HepG2 (cell line): Measurements from ENCODE around the gene CLIP2. TPM values are rescaled to one million over a fixed set of nuclear protein-coding genes. Genes with fewer than 3 reads are reported as not detected.

ENCODE experiments used
- BCL6 ChIP-seq: IDR thresholded peaks from 2 replicates; pipeline ENCODE4 v1.6.1; 2016; ENCODE audit warnings: missing genetic modification reagents, missing compliant biosample characterization
- CC2D1A ChIP-seq: sonication (generic); formaldehyde crosslinking; IDR thresholded peaks from 2 replicates; pipeline ENCODE4 v1.8.1; 2023; ENCODE audit warnings: mild to moderate bottlenecking, missing genetic modification reagents
- CEBPB ChIP-seq: IDR thresholded peaks from 2 replicates; pipeline ENCODE4 v1.6.1; 2011; ENCODE audit warnings: low read depth, low read length, improper control_type of control experiment, borderline replicate concordance
- GABPB1 ChIP-seq: IDR thresholded peaks from 2 replicates; pipeline ENCODE4 v1.6.1; 2016; ENCODE audit warnings: mild to moderate bottlenecking, missing genetic modification reagents, moderate library complexity, missing compliant biosample characterization
- HNF4A ChIP-seq: sonication (generic); formaldehyde crosslinking; IDR thresholded peaks from 2 replicates; pipeline ENCODE4 v1.4.0; 2020; ENCODE audit warnings: missing genetic modification reagents
- KLF9 ChIP-seq: IDR thresholded peaks from 2 replicates; pipeline ENCODE4 v1.6.1; 2016; ENCODE audit warnings: low read depth
- NR2F6 ChIP-seq, 2 experiments: IDR thresholded peaks; 2 replicates each; pipeline ENCODE4 v1.6.1; 2016; ENCODE audit warnings: antibody characterized with exemption in 1 of 2, mild to moderate bottlenecking in 1 of 2
- PAXIP1 ChIP-seq: sonication (generic); formaldehyde crosslinking; conservative IDR thresholded peaks from 2 replicates; pipeline ENCODE4 v1.4.0; 2020; ENCODE audit warnings: mild to moderate bottlenecking, missing genetic modification reagents, moderate library complexity
- RARA ChIP-seq: IDR thresholded peaks from 2 replicates; pipeline ENCODE4 v1.6.1; 2016; ENCODE audit warnings: missing genetic modification reagents, missing compliant biosample characterization
- RXRA ChIP-seq: sonication (generic); formaldehyde crosslinking; IDR thresholded peaks from 2 replicates; pipeline ENCODE4 v1.5.1; 2020; ENCODE audit warnings: missing genetic modification reagents
- SALL1 ChIP-seq: sonication (generic); formaldehyde crosslinking; IDR thresholded peaks from 2 replicates; pipeline ENCODE4 v1.8.0; 2022; ENCODE audit warnings: mild to moderate bottlenecking, missing genetic modification reagents
- TAF1 ChIP-seq: sonication (generic); formaldehyde crosslinking; IDR thresholded peaks from 2 replicates; pipeline ENCODE4 v1.4.0; 2020; ENCODE audit warnings: missing genetic modification reagents
- TBX3 ChIP-seq: fragments of 450-650 bp; IDR thresholded peaks from 2 replicates; pipeline ENCODE4 v1.6.1; 2017; ENCODE audit warnings: antibody characterized with exemption, mild to moderate bottlenecking, inconsistent platforms, borderline replicate concordance
- ZBTB46 ChIP-seq: sonication (generic); formaldehyde crosslinking; IDR thresholded peaks from 2 replicates; pipeline ENCODE4 v1.4.0; 2020; ENCODE audit warnings: mild to moderate bottlenecking, missing genetic modification reagents, borderline replicate concordance
- ZNF335 ChIP-seq: sonication (generic); formaldehyde crosslinking; IDR thresholded peaks from 2 replicates; pipeline ENCODE4 v1.4.0; 2020; ENCODE audit warnings: missing genetic modification reagents
- ZNF33B ChIP-seq: sonication (generic); formaldehyde crosslinking; IDR thresholded peaks from 2 replicates; pipeline ENCODE4 v1.5.1; 2020; ENCODE audit warnings: mild to moderate bottlenecking, missing genetic modification reagents
- ZNF556 ChIP-seq: sonication (generic); formaldehyde crosslinking; IDR thresholded peaks from 2 replicates; pipeline ENCODE4 v1.4.0; 2020; ENCODE audit warnings: mild to moderate bottlenecking, missing genetic modification reagents, borderline replicate concordance
- polyA plus RNA-seq, 8 experiments: library from polyadenylated mRNA; depleted of rRNA in 3 of 8; stranded (reverse) in 7 of 8; unstranded in 1 of 8; fragments of >200 nt; fragmentation: Illumina TruSeq in 4 of 8; extraction: Trizol in 4 of 8; gene quantifications; 2 replicates each; pipeline versions ENCODE4 v1.2.1 to v1.2.3, GENCODE V29; 2011 to 2016; ENCODE audit warnings: low read depth in 4 of 8, missing spikeins in 1 of 8, mixed read lengths in 1 of 8; ENCODE audit not compliant: insufficient read depth in 1 of 8
- total RNA-seq, 5 experiments: library from RNA; depleted of rRNA; stranded (reverse); fragments of >200 nt; fragmentation: Illumina TruSeq; extraction: Trizol; gene quantifications; 2 replicates each; pipeline ENCODE4 v1.2.3, GENCODE V29; 2016; ENCODE audit warnings: low read depth in 1 of 5
- TF ChIP-seq, protein P1 (sequence below): sonication (generic); formaldehyde crosslinking; IDR thresholded peaks from 2 replicates; pipeline ENCODE4 v1.5.0; 2020; ENCODE audit warnings: mild to moderate bottlenecking, missing genetic modification reagents
- TF ChIP-seq, protein P2 (sequence below): IDR thresholded peaks from 2 replicates; pipeline ENCODE4 v1.6.1; 2016; ENCODE audit warnings: mild to moderate bottlenecking, missing biosample characterization, missing genetic modification reagents
- TF ChIP-seq, protein P3 (sequence below): IDR thresholded peaks from 2 replicates; pipeline ENCODE4 v1.6.1; 2016; ENCODE audit warnings: low read depth, borderline replicate concordance
- TF ChIP-seq, protein P4 (sequence below): sonication (generic); formaldehyde crosslinking; IDR thresholded peaks from 2 replicates; pipeline ENCODE4 v1.8.1; 2023; ENCODE audit warnings: mild to moderate bottlenecking, missing genetic modification reagents

CLIP2 gene
- total and polyA plus RNA-seq, 2 of the 13 experiments (the other 11 are each of a cell fraction or from before 2014, with no cell fraction given): 6.5 to 17.4 TPM

- no peak; the same call in 1 of the 2 replicates for TF ChIP-seq PAXIP1
- TF ChIP-seq BCL6 (CRISPR knock-in tag): 0 out of 2 replicates have a peak, but pooled peaks have one; percentile 12
- TF ChIP-seq, protein P1, sequence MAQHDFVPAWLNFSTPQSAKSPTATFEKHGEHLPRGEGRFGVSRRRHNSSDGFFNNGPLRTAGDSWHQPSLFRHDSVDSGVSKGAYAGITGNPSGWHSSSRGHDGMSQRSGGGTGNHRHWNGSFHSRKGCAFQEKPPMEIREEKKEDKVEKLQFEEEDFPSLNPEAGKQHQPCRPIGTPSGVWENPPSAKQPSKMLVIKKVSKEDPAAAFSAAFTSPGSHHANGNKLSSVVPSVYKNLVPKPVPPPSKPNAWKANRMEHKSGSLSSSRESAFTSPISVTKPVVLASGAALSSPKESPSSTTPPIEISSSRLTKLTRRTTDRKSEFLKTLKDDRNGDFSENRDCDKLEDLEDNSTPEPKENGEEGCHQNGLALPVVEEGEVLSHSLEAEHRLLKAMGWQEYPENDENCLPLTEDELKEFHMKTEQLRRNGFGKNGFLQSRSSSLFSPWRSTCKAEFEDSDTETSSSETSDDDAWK (CRISPR knock-in tag): no peak
- TF ChIP-seq ZNF33B (CRISPR knock-in tag): no peak
- TF ChIP-seq, protein P2, sequence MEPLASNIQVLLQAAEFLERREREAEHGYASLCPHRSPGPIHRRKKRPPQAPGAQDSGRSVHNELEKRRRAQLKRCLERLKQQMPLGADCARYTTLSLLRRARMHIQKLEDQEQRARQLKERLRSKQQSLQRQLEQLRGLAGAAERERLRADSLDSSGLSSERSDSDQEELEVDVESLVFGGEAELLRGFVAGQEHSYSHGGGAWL (CRISPR knock-in tag): no peak
- TF ChIP-seq ZNF556 (CRISPR knock-in tag): no peak
- no peak for TF ChIP-seq ZNF335 (CRISPR knock-in tag)
- no peak for TF ChIP-seq KLF9 (CRISPR knock-in tag)
- 0 out of 2 replicates have a peak, but pooled peaks have one; percentile 16 for TF ChIP-seq TAF1
- peak; percentile 80 for TF ChIP-seq RARA (CRISPR knock-in tag)
- no peak for TF ChIP-seq NR2F6 (IDR thresholded peaks at IDR 0.05)
- no peak for TF ChIP-seq NR2F6 (CRISPR knock-in tag; IDR thresholded peaks at IDR 0.05)
- no peak for TF ChIP-seq ZBTB46 (CRISPR knock-in tag)
- no peak for TF ChIP-seq SALL1 (CRISPR knock-in tag)
- TF ChIP-seq RXRA (CRISPR knock-in tag): peak; percentile 54; the same call in 1 of the 2 replicates
- 0 out of 2 replicates have a peak, but pooled peaks have one; percentile 8 for TF ChIP-seq GABPB1 (CRISPR knock-in tag)
- TF ChIP-seq TBX3: no peak
- peak; percentile 19; the same call in 1 of the 2 replicates for TF ChIP-seq HNF4A (CRISPR knock-in tag)
- TF ChIP-seq, protein P3, sequence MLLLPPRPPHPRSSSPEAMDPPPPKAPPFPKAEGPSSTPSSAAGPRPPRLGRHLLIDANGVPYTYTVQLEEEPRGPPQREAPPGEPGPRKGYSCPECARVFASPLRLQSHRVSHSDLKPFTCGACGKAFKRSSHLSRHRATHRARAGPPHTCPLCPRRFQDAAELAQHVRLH (CRISPR knock-in tag): no peak
- TF ChIP-seq CC2D1A (CRISPR knock-in tag): no peak
- TF ChIP-seq, protein P4, sequence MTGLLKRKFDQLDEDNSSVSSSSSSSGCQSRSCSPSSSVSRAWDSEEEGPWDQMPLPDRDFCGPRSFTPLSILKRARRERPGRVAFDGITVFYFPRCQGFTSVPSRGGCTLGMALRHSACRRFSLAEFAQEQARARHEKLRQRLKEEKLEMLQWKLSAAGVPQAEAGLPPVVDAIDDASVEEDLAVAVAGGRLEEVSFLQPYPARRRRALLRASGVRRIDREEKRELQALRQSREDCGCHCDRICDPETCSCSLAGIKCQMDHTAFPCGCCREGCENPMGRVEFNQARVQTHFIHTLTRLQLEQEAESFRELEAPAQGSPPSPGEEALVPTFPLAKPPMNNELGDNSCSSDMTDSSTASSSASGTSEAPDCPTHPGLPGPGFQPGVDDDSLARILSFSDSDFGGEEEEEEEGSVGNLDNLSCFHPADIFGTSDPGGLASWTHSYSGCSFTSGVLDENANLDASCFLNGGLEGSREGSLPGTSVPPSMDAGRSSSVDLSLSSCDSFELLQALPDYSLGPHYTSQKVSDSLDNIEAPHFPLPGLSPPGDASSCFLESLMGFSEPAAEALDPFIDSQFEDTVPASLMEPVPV (CRISPR knock-in tag): no peak
- no peak for TF ChIP-seq CEBPB
Observed at GRCh38 chr7:74262639-74263398, 26.4 kb upstream of the CLIP2 start (continued).
